ES-I3 (cell line): ENCODE results near the gene CDK9.
A peak's percentile ranks its signal among the peaks of the same experiment; 100 is the strongest.
"Not testable (repeated sequence)": the region's sequence is repeated elsewhere in the genome, so short reads cannot be mapped to it uniquely, and the experiment has no call there.

ENCODE experiments used
- H3K36me3 ChIP-seq: 2 replicates; pipeline ENCODE4 v1.6.1; 2013; ENCODE audit warnings: mild to moderate bottlenecking, low read length, control low read depth, moderate library complexity; ENCODE audit not compliant: insufficient read depth
- H3K4me1 ChIP-seq: 2 replicates; pipeline ENCODE4 v1.6.1; 2013; ENCODE audit warnings: mild to moderate bottlenecking, control low read depth, low read length; ENCODE audit not compliant: insufficient read depth
- H3K9ac ChIP-seq: 2 replicates; pipeline ENCODE4 v1.6.1; 2013; ENCODE audit warnings: low read depth, mild to moderate bottlenecking, low read length, moderate library complexity
- H3K9me3 ChIP-seq: 2 replicates; pipeline ENCODE4 v1.6.1; 2013; ENCODE audit warnings: mild to moderate bottlenecking, low read length, moderate library complexity; ENCODE audit not compliant: control insufficient read depth, insufficient read depth

The CDK9 gene

GRCh38 chr9:127826253-127826913, 40.5 kb downstream of the CDK9 start:
- Histone ChIP-seq H3K4me1 (peaks cover 19% of the 10 kb centered on the region), H3K9ac (no peak overlapping the region), H3K36me3 (no peaks in the 10 kb centered on the region), H3K9me3 (no peaks in the 10 kb centered on the region)

- Histone ChIP-seq H3K9ac (peak overlapping the region; percentile 63), H3K36me3 (no peaks in the 10 kb centered on the region), H3K9me3 (no peaks in the 10 kb centered on the region), H3K4me1 (peaks cover 19% of the 10 kb centered on the region)
Measured at GRCh38 chr9:127828262-127829031, 42.6 kb downstream of the CDK9 start.

- H3K9ac ChIP-seq: 0 out of 2 replicates have a peak overlapping the region, but pooled peaks have one; percentile 63
- peaks cover 19% of the 10 kb centered on the region for H3K4me1 ChIP-seq
- H3K36me3 ChIP-seq: no peaks in the 10 kb centered on the region
- no peaks in the 10 kb centered on the region for H3K9me3 ChIP-seq
Measured at GRCh38 chr9:127829205-127829906, 43.5 kb downstream of the CDK9 start.

DNA sequence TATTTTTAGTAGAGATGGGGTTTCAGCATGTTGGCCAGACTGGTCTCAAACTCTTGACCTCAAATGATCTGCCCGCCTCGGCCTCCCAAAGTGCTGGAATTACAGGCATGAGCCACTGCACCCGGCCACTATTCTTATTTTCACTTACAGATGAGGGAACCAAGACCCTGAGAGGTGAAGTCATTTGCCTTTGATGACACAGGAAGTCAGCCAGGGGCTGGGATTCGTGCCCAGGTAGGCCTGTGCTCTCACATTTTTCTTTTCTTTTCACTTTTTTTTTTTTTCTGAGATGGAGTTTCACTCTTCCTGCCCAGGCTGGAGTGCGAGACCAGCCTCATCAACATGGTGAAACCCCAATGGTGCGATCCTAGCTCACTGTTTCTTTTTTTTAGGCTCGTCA, 46.4 kb downstream of the CDK9 start:
- H3K4me1 ChIP-seq: peaks cover 10% of the 10 kb centered on the region
- no peak overlapping the region for H3K9ac ChIP-seq
- no peaks in the 10 kb centered on the region for H3K9me3 ChIP-seq
- H3K36me3 ChIP-seq: no peaks in the 10 kb centered on the region

DNA sequence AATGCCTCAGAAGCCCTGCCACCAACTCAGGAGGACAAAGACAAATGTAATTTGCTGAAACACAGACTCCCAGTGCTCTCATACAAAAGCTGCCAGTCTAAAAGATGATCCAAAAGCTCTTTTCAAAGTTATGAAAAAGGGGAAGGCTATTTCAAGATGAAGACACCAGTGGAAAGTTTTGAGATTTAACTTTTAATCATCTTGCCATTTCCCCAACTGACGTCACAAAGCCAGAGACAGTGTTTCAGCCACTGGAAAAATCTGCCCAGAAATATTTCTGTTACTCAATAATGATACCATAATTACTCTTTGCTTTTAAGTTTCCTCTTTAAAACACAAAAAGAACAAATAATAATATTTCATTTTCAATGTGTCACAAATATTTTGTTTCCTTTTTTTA, 47.7 kb downstream of the CDK9 start:
- H3K9me3 ChIP-seq: no peaks in the 10 kb centered on the region
- H3K36me3 ChIP-seq: no peaks in the 10 kb centered on the region
- no peak overlapping the region for H3K9ac ChIP-seq
- peaks cover 8% of the 10 kb centered on the region for H3K4me1 ChIP-seq

DNA sequence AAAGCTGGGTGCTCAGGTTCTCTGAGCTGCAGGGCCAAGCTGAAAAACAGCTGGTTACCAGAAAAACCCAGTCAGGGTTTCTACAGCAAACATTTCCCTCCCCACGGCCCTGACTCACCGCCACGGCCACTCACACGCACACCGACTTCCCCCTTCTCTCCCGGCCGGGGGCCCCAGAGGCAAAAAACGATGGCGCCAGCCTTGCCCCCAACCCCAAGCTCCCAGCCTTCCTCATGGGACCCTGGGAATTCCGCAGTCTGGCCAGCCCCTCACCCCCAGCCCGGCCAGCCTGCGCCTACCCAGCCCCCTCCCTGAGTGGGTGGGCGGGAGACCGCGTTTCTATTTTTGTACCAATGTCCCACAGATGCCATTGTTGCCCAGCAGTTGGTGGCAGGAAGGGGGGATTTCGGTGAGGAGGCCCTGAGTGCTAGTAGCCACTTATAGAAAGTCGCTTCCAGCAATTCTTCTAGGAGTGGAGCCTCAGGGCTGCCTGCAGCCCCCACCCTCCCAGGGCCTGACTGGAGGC, 50.2 kb downstream of the CDK9 start:
- H3K9ac ChIP-seq: no peak overlapping the region

GRCh38 chr9:127836561-127836960, 50.7 kb downstream of the CDK9 start:
- H3K4me1 ChIP-seq, H3K9me3 ChIP-seq, H3K36me3 ChIP-seq, H3K9ac ChIP-seq: not testable (repeated sequence)

More for the DNA sequence above, 50.2 kb downstream of the CDK9 start:
- Histone ChIP-seq H3K4me1 (peaks cover 3% of the 10 kb centered on the region; the same call in 1 of the 2 replicates), H3K9me3 (no peaks in the 10 kb centered on the region), H3K36me3 (no peaks in the 10 kb centered on the region)

DNA sequence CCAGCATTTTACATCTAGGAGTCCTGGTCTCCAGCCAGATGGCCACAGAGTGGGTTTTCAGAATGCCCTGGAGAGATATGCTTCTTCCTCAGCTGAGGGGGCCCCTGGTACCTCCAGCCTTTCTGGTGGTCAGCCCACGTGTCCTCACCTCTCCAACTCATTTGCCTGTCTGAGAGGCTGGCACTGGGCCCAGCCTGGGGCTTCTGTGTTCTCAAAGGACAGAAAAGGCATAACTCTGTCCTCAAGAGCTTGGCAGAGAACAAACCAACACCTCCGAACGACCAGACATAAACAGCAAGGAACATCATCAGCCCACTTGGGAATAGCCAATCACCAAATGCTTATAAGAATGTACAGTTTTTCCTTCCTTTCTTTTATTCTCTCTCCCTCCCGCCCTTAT, 51.5 kb downstream of the CDK9 start:
- Histone ChIP-seq H3K9me3 (no peaks in the 10 kb centered on the region), H3K4me1 (peaks cover 3% of the 10 kb centered on the region; the same call in 1 of the 2 replicates), H3K36me3 (no peaks in the 10 kb centered on the region), H3K9ac (no peak overlapping the region)

DNA sequence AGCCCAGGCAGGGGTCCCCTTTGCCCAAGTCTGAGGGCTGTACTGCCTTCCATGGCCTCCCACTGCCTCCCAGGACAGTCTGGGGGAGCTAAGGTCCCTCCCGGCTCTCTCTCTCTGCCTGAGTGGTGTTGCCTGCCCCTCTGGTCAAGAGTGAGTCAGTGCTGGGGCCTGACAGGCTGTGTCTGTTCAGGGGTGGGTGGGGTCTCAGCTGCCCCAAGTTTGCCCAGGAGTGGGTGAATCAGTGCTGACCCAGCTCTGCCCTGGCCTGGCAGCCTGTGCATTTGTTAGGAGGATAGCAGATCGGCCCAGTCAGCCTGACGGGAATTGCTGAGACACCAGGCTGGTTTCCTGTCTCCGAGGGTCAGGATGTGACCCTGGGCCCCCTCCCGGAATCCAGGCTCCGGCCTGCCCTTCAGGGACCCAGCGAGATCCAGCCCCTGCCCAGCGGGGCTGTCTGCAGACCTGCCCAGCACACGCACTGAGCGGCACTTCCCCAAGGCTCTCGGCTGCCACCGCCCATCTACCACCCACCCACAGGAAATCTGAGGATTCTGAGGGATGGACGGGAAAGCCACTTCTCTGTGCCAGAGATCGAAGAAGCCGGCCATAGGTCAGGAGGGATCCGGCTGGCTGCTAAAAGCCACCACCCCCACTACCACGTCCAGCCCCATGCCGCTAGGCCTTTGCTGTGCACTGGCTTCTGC, 52.7 kb downstream of the CDK9 start:
- Histone ChIP-seq H3K9ac (no peak overlapping the region), H3K9me3 (no peaks in the 10 kb centered on the region), H3K4me1 (peaks cover 3% of the 10 kb centered on the region; the same call in 1 of the 2 replicates), H3K36me3 (no peaks in the 10 kb centered on the region)
